Kidney (tissue), 14 donors: ENCODE results near the gene GPC1. TPM values are rescaled to one million over a fixed set of nuclear protein-coding genes. Genes with fewer than 3 reads are reported as not detected.

Experiments used
- DNase-seq, 5 donors: peaks; one replicate each; pipeline ENCODE4 v3.0.0-alpha.2; 2013 to 2020
- FAIRE-seq: peaks from 2 replicates; lab custom pipeline; 2012; peaks lifted over from hg19 to GRCh38; lab: Jason Lieb, UNC
- H3K27ac ChIP-seq, 2 donors: one replicate each; pipeline ENCODE4 v1.7.0; 2013; ENCODE audit warnings: low read depth in 2 of 2, low read length in 2 of 2, inconsistent platforms in 1 of 2
- H3K27me3 ChIP-seq: one replicate; pipeline ENCODE4 v1.7.1; 2013; ENCODE audit warnings: low read length, inconsistent platforms; ENCODE audit not compliant: control insufficient read depth, insufficient read depth
- H3K36me3 ChIP-seq, 3 donors: one replicate each; pipeline versions ENCODE4 v1.7.0 to v1.7.1; 2013; ENCODE audit warnings: low read length in 3 of 3, control low read depth in 1 of 3, inconsistent platforms in 1 of 3; ENCODE audit not compliant: insufficient read depth in 3 of 3, control insufficient read depth in 2 of 3
- H3K4me1 ChIP-seq, 3 donors: one replicate each; pipeline versions ENCODE4 v1.7.0 to v1.7.1; 2013; ENCODE audit warnings: low read length in 3 of 3, inconsistent platforms in 1 of 3, low read depth in 1 of 3; ENCODE audit not compliant: control insufficient read depth in 2 of 3, insufficient read depth in 2 of 3
- H3K4me3 ChIP-seq, 3 donors: one replicate each; pipeline versions ENCODE4 v1.7.0 to v1.8.1; 2013; ENCODE audit warnings: low read length in 3 of 3, control low read depth in 1 of 3, inconsistent platforms in 1 of 3
- H3K9ac ChIP-seq, 3 donors: one replicate each; pipeline versions ENCODE4 v1.7.0 to v1.7.1; 2013; ENCODE audit warnings: low read length in 3 of 3, control low read depth in 1 of 3, inconsistent platforms in 1 of 3
- H3K9me3 ChIP-seq, 3 donors: one replicate each; pipeline versions ENCODE4 v1.7.0 to v1.7.1; 2013; ENCODE audit warnings: low read length in 3 of 3, control low read depth in 1 of 3, inconsistent platforms in 1 of 3; ENCODE audit not compliant: control insufficient read depth in 2 of 3, insufficient read depth in 1 of 3
- intact Hi-C: fragments of 100-400 bp; cut with DNase I; formaldehyde crosslinking; loops from one replicate; pipeline ENCODE4 v1.11.1; 2022
- polyA plus RNA-seq: library from polyadenylated mRNA; stranded (reverse); fragments of 350-450 nt; fragmentation: Illumina TruSeq; extraction: RNeasy Lipid Tissue Mini Kit (QIAGEN cat#74804); gene quantifications from one replicate; pipeline ENCODE4 v1.2.3, GENCODE V29; 2014; ENCODE audit warnings: low read depth, low replicate concordance; ENCODE audit not compliant: insufficient read depth
- total RNA-seq: library from RNA; stranded (reverse); fragmentation: NEBNext Ultra II Directional; extraction: Animal tissue kit (Norgen Biotek cat#: 25700); gene quantifications from one replicate; pipeline ENCODE4 v1.2.1, GENCODE V29; 2021
- TF ChIP-seq, protein P1 (sequence below): IDR thresholded peaks from 3 replicates; pipeline ENCODE4 v1.5.1; 2012; ENCODE audit warnings: mild to moderate bottlenecking, moderate library complexity, borderline replicate concordance; ENCODE audit not compliant: insufficient read depth; ENCODE audit errors: extremely low read depth
- donor health status: control.
- donor health status: control.
- donor health status: control.
- donor health status: control.
- donor health status: control.
- donor health status: DM: yes; HTN: yes; CAD: no.
- donor health status: Normal renal cell carcinoma (clear cell type).

Gene GPC1
- total and polyA plus RNA-seq, 2 donors from 2014 or later, result 18.4 to 124 TPM

DNA sequence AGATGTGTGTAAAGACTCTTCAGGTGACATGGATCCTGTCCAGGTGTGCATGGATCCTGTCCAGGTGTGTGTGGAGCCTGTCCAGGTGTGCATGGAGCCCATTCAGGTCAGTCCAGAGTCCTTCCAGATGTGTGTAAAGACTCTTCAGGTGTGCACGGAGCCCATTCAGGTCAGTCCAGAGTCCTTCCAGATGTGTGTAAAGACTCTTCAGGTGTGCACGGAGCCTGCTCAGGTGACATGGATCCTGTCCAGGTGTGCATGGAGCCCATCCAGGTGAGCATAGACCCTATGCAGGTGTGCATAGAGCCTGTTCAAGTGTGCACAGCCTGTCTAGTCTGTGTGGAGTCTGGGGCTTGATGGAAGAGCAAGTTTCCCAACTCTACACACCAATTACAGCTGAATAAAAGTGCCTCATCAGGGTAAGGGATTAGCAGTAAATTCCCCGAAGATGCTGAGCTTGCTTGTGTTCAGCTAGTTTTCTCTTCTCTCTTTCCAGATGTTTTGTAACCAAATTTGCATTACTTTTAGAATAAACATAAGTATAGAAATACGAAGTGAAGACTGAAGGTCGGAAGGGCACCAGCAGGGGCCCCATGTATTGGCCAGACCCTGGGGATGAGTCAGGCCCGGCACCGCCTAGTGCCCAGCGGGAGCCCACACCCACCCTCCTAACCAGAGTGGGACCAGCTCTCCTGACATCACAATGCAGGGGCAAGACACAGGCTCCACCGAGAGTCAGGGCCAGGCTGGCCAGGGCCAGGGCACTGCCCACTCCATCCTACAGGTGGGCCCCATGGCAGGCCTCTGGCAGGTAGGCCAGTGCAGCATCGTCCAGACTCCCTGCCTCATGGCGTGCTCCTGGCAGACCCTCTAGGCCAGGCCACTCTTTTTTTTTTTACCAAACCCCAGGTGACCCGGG is 38.6 kb upstream of the GPC1 start:
- no peak for FAIRE-seq

DNA sequence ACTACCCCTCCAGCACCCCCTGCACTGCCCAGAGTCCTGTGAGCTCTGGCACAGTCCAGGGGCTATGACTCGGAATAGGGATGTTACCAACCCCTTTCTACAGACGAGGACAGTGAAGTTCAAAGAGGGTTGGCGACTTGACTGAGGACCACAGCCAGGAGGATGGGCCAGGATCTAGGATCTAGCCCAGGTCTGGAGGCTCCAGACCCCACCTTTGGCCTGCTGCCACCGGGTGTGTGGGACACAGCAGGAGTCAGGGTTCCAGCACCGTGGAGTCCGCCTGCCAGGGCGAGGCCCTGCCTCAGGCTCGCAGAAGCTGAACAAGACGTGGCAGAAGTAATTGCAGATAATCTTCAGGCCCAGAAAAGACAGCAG is 37.9 kb upstream of the GPC1 start:
- no peak overlapping the region for H3K4me3 ChIP-seq
- intact Hi-C loops, result no loop called here
- H3K27me3 ChIP-seq, result no peaks in the 10 kb centered on the region
- H3K4me1 ChIP-seq, result no peaks in the 10 kb centered on the region
- no peaks in the 10 kb centered on the region for H3K36me3 ChIP-seq
- DNase-seq, result peak in 3 of 5 donors; percentile 5 to 76 (median 30)
- FAIRE-seq, result no peak
- no peak overlapping the region for H3K27ac ChIP-seq
- no peak overlapping the region for H3K9ac ChIP-seq
- TF ChIP-seq, protein P1, sequence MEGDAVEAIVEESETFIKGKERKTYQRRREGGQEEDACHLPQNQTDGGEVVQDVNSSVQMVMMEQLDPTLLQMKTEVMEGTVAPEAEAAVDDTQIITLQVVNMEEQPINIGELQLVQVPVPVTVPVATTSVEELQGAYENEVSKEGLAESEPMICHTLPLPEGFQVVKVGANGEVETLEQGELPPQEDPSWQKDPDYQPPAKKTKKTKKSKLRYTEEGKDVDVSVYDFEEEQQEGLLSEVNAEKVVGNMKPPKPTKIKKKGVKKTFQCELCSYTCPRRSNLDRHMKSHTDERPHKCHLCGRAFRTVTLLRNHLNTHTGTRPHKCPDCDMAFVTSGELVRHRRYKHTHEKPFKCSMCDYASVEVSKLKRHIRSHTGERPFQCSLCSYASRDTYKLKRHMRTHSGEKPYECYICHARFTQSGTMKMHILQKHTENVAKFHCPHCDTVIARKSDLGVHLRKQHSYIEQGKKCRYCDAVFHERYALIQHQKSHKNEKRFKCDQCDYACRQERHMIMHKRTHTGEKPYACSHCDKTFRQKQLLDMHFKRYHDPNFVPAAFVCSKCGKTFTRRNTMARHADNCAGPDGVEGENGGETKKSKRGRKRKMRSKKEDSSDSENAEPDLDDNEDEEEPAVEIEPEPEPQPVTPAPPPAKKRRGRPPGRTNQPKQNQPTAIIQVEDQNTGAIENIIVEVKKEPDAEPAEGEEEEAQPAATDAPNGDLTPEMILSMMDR, result no peak
- H3K9me3 ChIP-seq, result no peaks in the 10 kb centered on the region

More for the DNA sequence above, 38.6 kb upstream of the GPC1 start:
- Histone ChIP-seq H3K36me3 (no peaks in the 10 kb centered on the region), H3K4me1 (no peaks in the 10 kb centered on the region), H3K27me3 (no peaks in the 10 kb centered on the region), H3K9ac (no peak overlapping the region), H3K4me3 (no peak overlapping the region), H3K9me3 (no peaks in the 10 kb centered on the region), H3K27ac (no peak overlapping the region)
- DNase-seq, result peak in 2 of 5 donors; percentile 4 to 64
- TF ChIP-seq, protein P1, result no peak
- intact Hi-C loops, result no loop called here

DNA sequence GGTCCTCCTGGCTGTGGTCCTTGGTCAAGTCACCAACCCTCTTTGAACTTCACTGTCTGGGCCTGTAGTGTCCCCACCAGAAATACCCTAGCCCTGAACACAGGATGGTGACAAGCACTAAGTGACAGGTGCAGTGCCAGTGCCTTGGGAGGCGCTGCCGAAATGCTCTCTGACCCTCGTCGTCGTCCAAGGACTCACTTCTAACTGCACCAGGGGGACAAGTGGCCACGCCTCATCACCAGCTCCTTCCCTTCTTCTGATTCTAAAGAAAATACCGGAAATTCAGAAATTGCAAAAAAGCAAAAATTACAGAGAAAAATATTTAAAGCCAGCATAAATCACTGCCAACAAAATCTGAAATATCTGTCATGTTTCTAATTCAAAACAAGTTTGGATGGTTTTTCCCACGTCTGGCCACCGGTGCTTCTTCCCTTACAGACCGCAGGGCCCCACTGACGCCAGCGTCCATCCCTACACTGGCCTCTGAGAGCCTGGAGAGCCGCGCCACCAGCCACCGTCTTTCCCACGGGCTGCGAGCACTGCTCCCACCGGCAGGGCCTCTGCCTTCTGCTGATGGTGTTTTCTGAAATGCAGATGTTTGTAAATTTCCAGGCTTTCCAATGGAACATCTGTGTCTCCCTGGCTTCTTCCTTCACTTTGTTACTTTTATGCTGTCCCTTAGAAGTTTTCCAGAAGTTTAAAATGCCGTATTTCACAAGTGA is 37.4 kb upstream of the GPC1 start:
- DNase-seq, result peak in 3 of 5 donors; percentile 13 to 30 (median 29)
- H3K27ac ChIP-seq, result no peak overlapping the region
- H3K9me3 ChIP-seq, result no peaks in the 10 kb centered on the region

More for the DNA sequence above, 37.4 kb upstream of the GPC1 start:
- intact Hi-C loops, result no loop called here
- Histone ChIP-seq H3K9ac (no peak overlapping the region), H3K4me3 (no peak overlapping the region), H3K4me1 (no peaks in the 10 kb centered on the region), H3K36me3 (no peaks in the 10 kb centered on the region), H3K27me3 (no peaks in the 10 kb centered on the region)
- no peak for FAIRE-seq
- TF ChIP-seq, protein P1, result no peak
